Measurements from ENCODE around the gene ACSL5.

DNA sequence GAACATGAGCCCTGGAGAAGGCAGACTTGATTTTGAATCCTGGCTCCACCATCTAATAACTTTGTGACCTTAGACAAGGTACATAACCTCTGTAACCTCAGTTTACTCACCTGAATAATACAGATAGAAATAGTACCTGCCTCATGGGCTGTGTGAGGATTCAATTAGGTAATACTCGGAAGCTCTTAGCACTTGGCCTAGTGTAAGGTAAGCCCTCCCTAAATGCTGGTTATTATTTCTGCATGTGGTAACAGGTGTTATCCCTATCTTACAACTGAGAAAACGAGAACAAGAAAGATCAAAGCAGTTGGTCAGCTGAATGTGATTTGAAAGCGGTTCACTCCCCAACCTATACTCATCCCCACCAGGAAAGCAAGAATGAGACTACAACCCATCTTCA lies 28.7 kb upstream of the ACSL5 start:
- TF ChIP-seq CTCF (IDR thresholded peaks at IDR 0.05) = no peak
- TF ChIP-seq POLR2A (IDR thresholded peaks at IDR 0.05) = no peak

Data from testis (tissue), 2 donors.